ENCODE data around the gene FBN1.

The FBN1 gene

DNA sequence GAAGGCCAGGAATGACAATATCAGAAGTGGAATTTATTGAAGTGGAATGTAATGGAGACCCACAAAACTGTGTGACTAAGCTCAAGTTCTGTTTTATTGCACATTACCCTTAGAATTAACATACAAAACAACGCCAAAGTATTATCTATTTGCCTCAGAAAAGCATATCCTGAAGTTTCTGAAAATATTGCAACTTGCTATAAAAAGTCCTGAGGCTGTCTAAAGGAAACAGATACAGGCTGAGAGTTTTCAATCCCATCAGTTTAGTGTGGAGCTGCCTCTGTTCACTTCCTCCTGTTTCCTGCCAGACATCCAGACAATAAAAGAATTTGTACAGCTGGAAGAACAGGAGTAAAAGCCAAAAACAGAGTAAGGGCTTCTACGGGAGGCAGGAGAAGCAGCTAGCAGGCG lies 108.8 kb downstream of the FBN1 start:
- TF ChIP-seq ZNF274 (IDR thresholded peaks at IDR 0.05; ENCODE audit: low read depth, low read length) (no peak), SUZ12 (IDR thresholded peaks at IDR 0.05; ENCODE audit: extremely low read depth, insufficient read depth, insufficient read length) (no peak), YY1 (IDR thresholded peaks at IDR 0.05; ENCODE audit: insufficient read depth, insufficient read length) (no peak)
- Histone ChIP-seq H3K4me3 (ENCODE audit: insufficient read length, low read depth) (no peak overlapping the region), H3K9me3 (ENCODE audit: insufficient read depth, low read length) (no peaks in the 10 kb centered on the region), H3K27me3 (ENCODE audit: insufficient read depth, insufficient read length) (no peaks in the 10 kb centered on the region), H3K36me3 (ENCODE audit: insufficient read depth, insufficient read length, low read length) (no peaks in the 10 kb centered on the region), H3K4me1 (ENCODE audit: insufficient read depth, insufficient read length) (no peaks in the 10 kb centered on the region), H3K9ac (ENCODE audit: insufficient read length, low read depth) (no peak overlapping the region)
- no peak for DNase-seq (ENCODE audit: low read depth, low spot score)

GRCh38 chr15:48533982-48534381 lies 111.5 kb downstream of the FBN1 start:
- H3K9ac ChIP-seq (ENCODE audit: insufficient read length, low read depth), result no peak overlapping the region
- H3K4me1 ChIP-seq (ENCODE audit: insufficient read depth, insufficient read length), result no peaks in the 10 kb centered on the region
- H3K36me3 ChIP-seq (ENCODE audit: insufficient read depth, insufficient read length, low read length), result peaks cover 2% of the 10 kb centered on the region
- TF ChIP-seq YY1 (IDR thresholded peaks at IDR 0.05; ENCODE audit: insufficient read depth, insufficient read length), result no peak
- TF ChIP-seq SUZ12 (IDR thresholded peaks at IDR 0.05; ENCODE audit: extremely low read depth, insufficient read depth, insufficient read length), result no peak
- TF ChIP-seq ZNF274 (IDR thresholded peaks at IDR 0.05; ENCODE audit: low read depth, low read length), result no peak
- no peak overlapping the region for H3K4me3 ChIP-seq (ENCODE audit: insufficient read length, low read depth)
- no peaks in the 10 kb centered on the region for H3K27me3 ChIP-seq (ENCODE audit: insufficient read depth, insufficient read length)
- no peaks in the 10 kb centered on the region for H3K9me3 ChIP-seq (ENCODE audit: insufficient read depth, low read length)
- no peak for DNase-seq (ENCODE audit: low read depth, low spot score)

- Histone ChIP-seq H3K36me3 (ENCODE audit: insufficient read depth, insufficient read length, low read length) (peaks cover 2% of the 10 kb centered on the region), H3K9ac (ENCODE audit: insufficient read length, low read depth) (no peak overlapping the region), H3K4me1 (ENCODE audit: insufficient read depth, insufficient read length) (no peaks in the 10 kb centered on the region), H3K27me3 (ENCODE audit: insufficient read depth, insufficient read length) (no peaks in the 10 kb centered on the region), H3K9me3 (ENCODE audit: insufficient read depth, low read length) (no peaks in the 10 kb centered on the region), H3K4me3 (ENCODE audit: insufficient read length, low read depth) (no peak overlapping the region)
- no peak for TF ChIP-seq SUZ12 (IDR thresholded peaks at IDR 0.05; ENCODE audit: extremely low read depth, insufficient read depth, insufficient read length)
- TF ChIP-seq ZNF274 (IDR thresholded peaks at IDR 0.05; ENCODE audit: low read depth, low read length), result no peak
- no peak for TF ChIP-seq YY1 (IDR thresholded peaks at IDR 0.05; ENCODE audit: insufficient read depth, insufficient read length)
- DNase-seq (ENCODE audit: low read depth, low spot score), result no peak
Observed at GRCh38 chr15:48532946-48533345, 112.6 kb downstream of the FBN1 start.

DNA sequence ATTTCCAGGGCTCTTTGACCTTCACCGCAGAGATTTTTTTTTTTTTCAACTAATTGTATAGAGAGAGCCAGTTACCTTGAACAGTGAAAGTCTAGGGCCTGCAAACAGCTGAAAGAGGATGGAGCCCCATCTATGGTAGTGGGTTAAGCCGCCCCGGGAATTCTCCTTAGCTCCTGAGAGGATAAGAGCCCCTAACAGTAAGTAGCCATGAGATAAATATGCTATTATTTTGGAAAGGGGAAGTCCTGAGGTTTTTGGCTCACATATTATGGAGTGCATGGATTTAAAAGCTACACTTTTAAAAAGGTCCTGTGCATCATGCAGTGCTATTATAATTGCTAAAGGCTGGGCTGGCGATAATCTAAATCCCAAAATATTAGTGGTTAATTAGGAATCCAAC lies 115.0 kb downstream of the FBN1 start:
- Histone ChIP-seq H3K9me3 (ENCODE audit: insufficient read depth, low read length) (no peaks in the 10 kb centered on the region), H3K9ac (ENCODE audit: insufficient read length, low read depth) (no peak overlapping the region), H3K4me3 (ENCODE audit: insufficient read length, low read depth) (no peak overlapping the region), H3K4me1 (ENCODE audit: insufficient read depth, insufficient read length) (no peaks in the 10 kb centered on the region), H3K27me3 (ENCODE audit: insufficient read depth, insufficient read length) (no peaks in the 10 kb centered on the region), H3K36me3 (ENCODE audit: insufficient read depth, insufficient read length, low read length) (peaks cover 2% of the 10 kb centered on the region)
- DNase-seq (ENCODE audit: low read depth, low spot score), result no peak
- TF ChIP-seq SUZ12 (IDR thresholded peaks at IDR 0.05; ENCODE audit: extremely low read depth, insufficient read depth, insufficient read length), result no peak
- TF ChIP-seq ZNF274 (IDR thresholded peaks at IDR 0.05; ENCODE audit: low read depth, low read length), result no peak
- no peak for TF ChIP-seq YY1 (IDR thresholded peaks at IDR 0.05; ENCODE audit: insufficient read depth, insufficient read length)

GRCh38 chr15:48528921-48529320 lies 116.6 kb downstream of the FBN1 start:
- no peaks in the 10 kb centered on the region for H3K27me3 ChIP-seq (ENCODE audit: insufficient read depth, insufficient read length)
- TF ChIP-seq ZNF274 (IDR thresholded peaks at IDR 0.05; ENCODE audit: low read depth, low read length) (no peak), SUZ12 (IDR thresholded peaks at IDR 0.05; ENCODE audit: extremely low read depth, insufficient read depth, insufficient read length) (no peak), YY1 (IDR thresholded peaks at IDR 0.05; ENCODE audit: insufficient read depth, insufficient read length) (no peak)
- no peaks in the 10 kb centered on the region for H3K4me1 ChIP-seq (ENCODE audit: insufficient read depth, insufficient read length)
- no peak overlapping the region for H3K9ac ChIP-seq (ENCODE audit: insufficient read length, low read depth)
- DNase-seq (ENCODE audit: low read depth, low spot score), result no peak
- no peaks in the 10 kb centered on the region for H3K9me3 ChIP-seq (ENCODE audit: insufficient read depth, low read length)
- no peak overlapping the region for H3K4me3 ChIP-seq (ENCODE audit: insufficient read length, low read depth)
- peaks cover 2% of the 10 kb centered on the region for H3K36me3 ChIP-seq (ENCODE audit: insufficient read depth, insufficient read length, low read length)

DNA sequence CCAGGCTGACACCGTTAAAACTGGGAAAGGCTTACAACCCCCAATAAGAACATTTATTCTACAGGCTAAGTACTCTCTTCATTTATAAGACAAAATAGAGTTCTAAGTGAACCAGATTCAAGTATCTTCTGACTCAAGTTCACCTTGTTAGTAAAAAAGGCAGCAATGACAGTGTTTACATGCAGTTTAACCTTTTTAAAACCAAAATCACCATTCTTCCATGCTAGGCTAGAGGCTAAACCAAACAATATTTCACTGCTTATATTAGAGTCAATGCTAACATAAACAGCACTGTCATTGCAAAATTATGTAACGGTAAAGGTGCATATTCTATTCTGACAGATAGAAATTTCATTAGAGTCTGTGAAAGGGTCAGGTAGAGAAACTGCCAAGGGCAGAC lies 118.0 kb downstream of the FBN1 start:
- H3K4me3 ChIP-seq (ENCODE audit: insufficient read length, low read depth), result no peak overlapping the region
- no peaks in the 10 kb centered on the region for H3K27me3 ChIP-seq (ENCODE audit: insufficient read depth, insufficient read length)
- no peaks in the 10 kb centered on the region for H3K4me1 ChIP-seq (ENCODE audit: insufficient read depth, insufficient read length)
- H3K9ac ChIP-seq (ENCODE audit: insufficient read length, low read depth), result no peak overlapping the region
- no peak for TF ChIP-seq YY1 (IDR thresholded peaks at IDR 0.05; ENCODE audit: insufficient read depth, insufficient read length)
- no peak for TF ChIP-seq SUZ12 (IDR thresholded peaks at IDR 0.05; ENCODE audit: extremely low read depth, insufficient read depth, insufficient read length)
- no peak for TF ChIP-seq ZNF274 (IDR thresholded peaks at IDR 0.05; ENCODE audit: low read depth, low read length)
- H3K9me3 ChIP-seq (ENCODE audit: insufficient read depth, low read length), result no peaks in the 10 kb centered on the region
- H3K36me3 ChIP-seq (ENCODE audit: insufficient read depth, insufficient read length, low read length), result peaks cover 2% of the 10 kb centered on the region
- no peak for DNase-seq (ENCODE audit: low read depth, low spot score)

DNA sequence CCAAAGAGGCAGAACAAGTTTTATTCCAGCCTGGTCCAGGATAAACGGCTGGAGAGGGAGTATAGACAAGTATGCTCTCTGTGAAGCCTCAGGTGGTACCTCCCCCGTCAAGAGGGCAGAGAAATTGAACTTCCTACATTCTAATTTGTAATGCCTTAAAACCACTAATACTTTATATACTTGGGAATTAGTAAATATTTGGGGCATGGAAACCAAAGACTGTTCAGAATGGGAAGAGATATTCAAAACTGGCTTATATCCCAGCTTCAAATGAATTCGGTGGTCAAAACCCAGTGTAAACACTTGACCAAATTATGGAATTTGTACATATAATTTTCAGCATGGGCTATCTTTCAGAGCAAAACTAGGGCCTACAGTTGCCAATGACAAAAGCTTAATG lies 122.6 kb downstream of the FBN1 start:
- H3K9ac ChIP-seq (ENCODE audit: insufficient read length, low read depth), result no peak overlapping the region
- no peaks in the 10 kb centered on the region for H3K27me3 ChIP-seq (ENCODE audit: insufficient read depth, insufficient read length)
- no peak for TF ChIP-seq YY1 (IDR thresholded peaks at IDR 0.05; ENCODE audit: insufficient read depth, insufficient read length)
- no peak for TF ChIP-seq ZNF274 (IDR thresholded peaks at IDR 0.05; ENCODE audit: low read depth, low read length)
- no peak for TF ChIP-seq SUZ12 (IDR thresholded peaks at IDR 0.05; ENCODE audit: extremely low read depth, insufficient read depth, insufficient read length)
- no peaks in the 10 kb centered on the region for H3K4me1 ChIP-seq (ENCODE audit: insufficient read depth, insufficient read length)
- no peak for DNase-seq (ENCODE audit: low read depth, low spot score)
- no peaks in the 10 kb centered on the region for H3K9me3 ChIP-seq (ENCODE audit: insufficient read depth, low read length)
- no peak overlapping the region for H3K4me3 ChIP-seq (ENCODE audit: insufficient read length, low read depth)
- H3K36me3 ChIP-seq (ENCODE audit: insufficient read depth, insufficient read length, low read length), result no peaks in the 10 kb centered on the region

DNA sequence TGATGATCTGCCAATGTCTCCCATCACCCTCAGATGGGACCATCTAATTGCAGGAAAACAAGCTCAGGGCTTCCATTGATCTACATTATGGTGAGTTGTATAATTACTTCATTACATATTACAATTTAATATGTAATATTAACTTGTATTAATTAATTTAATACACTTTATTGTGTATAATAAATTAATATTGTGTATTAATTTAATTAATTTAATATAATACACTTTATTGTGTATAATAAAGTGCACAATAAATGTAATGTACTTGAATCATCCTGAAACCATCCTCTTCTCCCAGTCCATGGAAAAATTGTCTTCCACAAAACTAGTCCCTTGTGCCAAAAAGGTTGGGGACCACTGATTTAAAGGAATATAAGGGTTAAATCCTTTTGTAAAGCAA lies 123.4 kb downstream of the FBN1 start:
- TF ChIP-seq SUZ12 (IDR thresholded peaks at IDR 0.05; ENCODE audit: extremely low read depth, insufficient read depth, insufficient read length) (no peak), ZNF274 (IDR thresholded peaks at IDR 0.05; ENCODE audit: low read depth, low read length) (no peak), YY1 (IDR thresholded peaks at IDR 0.05; ENCODE audit: insufficient read depth, insufficient read length) (no peak)
- Histone ChIP-seq H3K36me3 (ENCODE audit: insufficient read depth, insufficient read length, low read length) (no peaks in the 10 kb centered on the region), H3K9ac (ENCODE audit: insufficient read length, low read depth) (no peak overlapping the region), H3K27me3 (ENCODE audit: insufficient read depth, insufficient read length) (no peaks in the 10 kb centered on the region), H3K9me3 (ENCODE audit: insufficient read depth, low read length) (no peaks in the 10 kb centered on the region), H3K4me1 (ENCODE audit: insufficient read depth, insufficient read length) (no peaks in the 10 kb centered on the region), H3K4me3 (ENCODE audit: insufficient read length, low read depth) (no peak overlapping the region)
- DNase-seq (ENCODE audit: low read depth, low spot score), result no peak
